Fibroblast of the aortic adventitia (primary cell): ENCODE data around the gene C16orf89. TPM values are rescaled to one million over a fixed set of nuclear protein-coding genes. Genes with fewer than 3 reads are reported as not detected.

Source experiments
- DNase-seq: peaks from one replicate; pipeline ENCODE4 v3.0.0-alpha.2; 2010; ENCODE audit warnings: low read depth
- H3K4me3 ChIP-seq: 2 replicates; pipeline ENCODE4 v1.5.1; 2011; ENCODE audit warnings: low read depth, mild to moderate bottlenecking, control low read depth, low read length, moderate library complexity
- CTCF ChIP-seq: IDR thresholded peaks from 2 replicates; pipeline ENCODE4 v1.5.1; 2011; ENCODE audit warnings: mild to moderate bottlenecking, low read length, control low read depth, inconsistent platforms; ENCODE audit not compliant: insufficient read depth
- total RNA-seq: library from RNA; depleted of rRNA; stranded (reverse); fragments of >200 nt; gene quantifications from 2 replicates; pipeline ENCODE4 v1.2.3, GENCODE V29; 2012; ENCODE audit warnings: low replicate concordance

C16orf89 gene
- total RNA-seq, 1 donor: 1.6 TPM

GRCh38 chr16:5032748-5033167 is 33.0 kb downstream of the C16orf89 start:
- peak overlapping the region; percentile 82 for H3K4me3 ChIP-seq
- TF ChIP-seq CTCF: no peak
- no peak for DNase-seq

DNA sequence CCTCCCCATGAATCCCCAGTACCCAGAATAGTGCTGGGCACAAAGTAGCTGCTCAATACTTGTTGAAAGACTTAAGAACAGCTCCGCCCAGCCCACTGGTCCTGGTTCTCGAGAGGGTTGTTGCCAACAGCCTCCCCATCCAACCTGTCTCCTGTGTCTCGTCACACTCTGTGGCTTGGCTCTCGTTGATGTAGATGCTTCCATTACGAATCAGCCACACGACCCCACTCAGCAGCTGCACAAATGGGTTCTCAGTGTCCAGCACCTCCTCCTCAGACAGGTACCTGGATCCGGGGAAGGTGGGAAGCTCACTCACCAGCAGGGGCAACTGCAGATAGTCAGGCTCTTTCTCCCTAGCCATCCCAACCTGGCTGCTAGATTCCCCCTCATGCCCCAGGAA is 34.2 kb downstream of the C16orf89 start:
- H3K4me3 ChIP-seq: no peak overlapping the region
- no peak for DNase-seq
- no peak for TF ChIP-seq CTCF

GRCh38 chr16:5030251-5030870 is 35.4 kb downstream of the C16orf89 start:
- H3K4me3 ChIP-seq: no peak overlapping the region
- TF ChIP-seq CTCF: no peak
- DNase-seq: no peak

DNA sequence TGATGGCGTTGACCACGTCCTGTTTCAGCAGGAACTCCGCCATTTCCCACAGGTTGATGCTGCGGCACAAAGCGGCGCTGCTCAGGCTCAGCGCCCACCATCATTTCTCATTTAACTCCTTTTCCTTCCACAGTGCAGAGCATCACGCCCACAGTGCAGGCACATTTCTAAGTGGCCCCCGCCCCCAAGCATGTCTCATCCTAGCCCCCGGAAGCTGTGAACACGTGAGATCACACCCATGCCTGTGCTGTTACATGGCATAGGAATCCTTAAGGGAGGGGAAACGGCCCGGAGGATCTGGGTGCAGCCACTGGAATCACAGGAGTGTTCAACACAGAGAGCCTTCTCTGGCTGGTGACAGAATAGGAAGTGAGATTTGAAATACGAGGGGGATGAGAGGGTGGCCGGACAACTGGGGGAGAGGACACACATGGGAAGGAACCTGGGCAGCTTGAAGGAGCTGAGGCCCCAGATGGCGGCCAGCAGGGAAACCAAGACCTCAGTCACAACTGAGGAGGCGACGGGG is 36.7 kb downstream of the C16orf89 start:
- no peak overlapping the region for H3K4me3 ChIP-seq
- DNase-seq: no peak
- no peak for TF ChIP-seq CTCF

DNA sequence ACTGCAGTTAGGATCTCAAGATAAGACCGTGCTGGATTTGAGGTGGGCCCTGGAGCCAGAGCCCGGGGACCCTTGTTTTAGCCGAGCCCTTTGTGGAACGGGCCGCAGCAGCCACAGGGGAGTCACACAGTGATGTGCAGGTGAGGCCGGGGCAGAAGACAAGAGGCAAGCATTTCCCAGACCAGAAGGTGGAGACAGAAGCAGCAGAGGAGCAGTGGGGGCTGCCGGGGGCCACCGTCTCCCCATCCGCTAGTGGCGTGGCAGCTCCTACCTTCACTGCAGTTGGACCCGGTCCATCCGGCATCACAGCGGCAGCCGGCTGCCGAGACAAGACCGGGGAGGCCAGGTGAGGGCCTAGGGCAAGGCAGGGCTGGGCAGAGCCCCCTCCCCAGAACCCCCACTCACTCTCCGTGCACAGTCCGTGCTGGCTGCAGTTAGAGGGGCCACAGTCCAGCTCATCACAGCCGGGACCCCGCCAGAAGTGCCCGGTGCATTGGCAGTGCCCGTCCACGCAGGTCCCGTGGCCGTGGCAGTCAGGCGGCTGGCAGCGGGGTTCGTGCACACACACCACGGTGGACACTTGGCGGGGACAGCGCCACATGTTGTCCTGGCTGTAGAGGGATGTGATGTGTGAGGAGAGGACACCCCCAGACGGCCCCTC is 38.1 kb downstream of the C16orf89 start:
- TF ChIP-seq CTCF: no peak
- no peak for DNase-seq
- no peak overlapping the region for H3K4me3 ChIP-seq

GRCh38 chr16:5027086-5027485 is 38.7 kb downstream of the C16orf89 start:
- DNase-seq: no peak
- H3K4me3 ChIP-seq: no peak overlapping the region
- TF ChIP-seq CTCF: no peak
